GM18505 (cell line): ENCODE data around the gene BMP8B.

Experiments used
- ATAC-seq: cut with Tn5 transposase; IDR thresholded peaks from one replicate; pipeline ENCODE4 v1.9.1; 2021; ENCODE audit not compliant: unreplicated experiment
- POLR2A ChIP-seq: IDR thresholded peaks from 4 replicates; pipeline ENCODE4 v1.6.1; 2011; ENCODE audit warnings: borderline replicate concordance; ENCODE audit not compliant: insufficient read depth, insufficient read length; ENCODE audit errors: extremely low read depth

BMP8B gene

DNA sequence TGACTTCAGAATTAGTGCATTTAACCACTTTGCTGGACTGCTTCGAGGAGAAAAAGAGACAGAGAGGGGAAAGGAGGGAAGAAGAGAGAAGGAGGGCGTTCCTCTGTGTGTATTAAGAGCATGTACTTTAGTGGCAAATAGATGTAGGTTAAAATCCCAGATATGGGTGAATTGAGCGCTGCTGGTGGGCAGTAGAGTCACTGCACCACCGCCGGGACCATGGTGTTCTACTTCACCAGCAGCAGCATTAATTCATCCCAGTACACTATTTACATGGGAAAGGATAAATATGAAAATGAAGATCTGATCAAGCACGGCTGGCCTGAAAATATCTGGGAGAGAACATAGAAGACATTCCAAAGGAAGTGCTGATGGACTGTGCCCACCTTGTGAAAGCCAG, 70.9 kb downstream of the BMP8B start:
- ATAC-seq: no peak
- no peak for TF ChIP-seq POLR2A

DNA sequence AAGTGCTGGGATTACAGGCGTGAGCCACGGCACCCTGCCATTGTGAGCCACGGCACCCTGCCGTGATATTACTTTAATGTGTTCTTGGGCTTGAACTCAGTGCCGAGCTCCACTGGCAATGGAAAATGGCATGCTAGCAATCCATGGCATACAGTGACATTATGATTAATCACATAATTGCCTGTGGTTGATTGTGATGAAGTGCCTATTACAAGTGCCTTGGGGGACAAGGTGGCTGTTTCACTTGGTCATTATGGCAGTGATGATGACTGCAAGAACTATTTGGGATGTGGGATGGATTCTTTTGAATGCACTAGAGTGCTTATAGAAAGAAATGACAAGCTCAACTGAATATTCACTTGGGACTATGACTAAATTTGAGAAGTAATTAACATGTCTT, 75.1 kb downstream of the BMP8B start:
- ATAC-seq: no peak

DNA sequence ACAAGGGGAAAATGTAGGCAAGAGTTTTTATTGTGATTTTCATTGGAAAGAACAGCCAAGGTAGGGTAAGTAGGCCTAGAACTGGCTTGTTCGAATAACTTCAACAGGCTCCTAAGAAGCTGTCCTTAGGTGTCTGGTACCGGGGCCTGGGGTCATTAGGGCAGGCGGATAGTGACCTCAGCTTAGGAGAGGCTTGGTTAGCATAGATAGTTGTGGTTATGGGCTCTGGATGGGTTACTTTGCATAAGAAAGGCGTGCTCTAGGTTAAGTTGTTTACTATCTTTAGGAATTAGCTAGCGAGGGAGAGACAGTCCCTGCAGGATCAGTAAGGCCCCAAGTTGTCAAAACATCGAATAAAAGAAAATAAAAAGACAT, 76.7 kb downstream of the BMP8B start:
- no peak for ATAC-seq

More for the DNA sequence above, 75.1 kb downstream of the BMP8B start:
- no peak for TF ChIP-seq POLR2A

DNA sequence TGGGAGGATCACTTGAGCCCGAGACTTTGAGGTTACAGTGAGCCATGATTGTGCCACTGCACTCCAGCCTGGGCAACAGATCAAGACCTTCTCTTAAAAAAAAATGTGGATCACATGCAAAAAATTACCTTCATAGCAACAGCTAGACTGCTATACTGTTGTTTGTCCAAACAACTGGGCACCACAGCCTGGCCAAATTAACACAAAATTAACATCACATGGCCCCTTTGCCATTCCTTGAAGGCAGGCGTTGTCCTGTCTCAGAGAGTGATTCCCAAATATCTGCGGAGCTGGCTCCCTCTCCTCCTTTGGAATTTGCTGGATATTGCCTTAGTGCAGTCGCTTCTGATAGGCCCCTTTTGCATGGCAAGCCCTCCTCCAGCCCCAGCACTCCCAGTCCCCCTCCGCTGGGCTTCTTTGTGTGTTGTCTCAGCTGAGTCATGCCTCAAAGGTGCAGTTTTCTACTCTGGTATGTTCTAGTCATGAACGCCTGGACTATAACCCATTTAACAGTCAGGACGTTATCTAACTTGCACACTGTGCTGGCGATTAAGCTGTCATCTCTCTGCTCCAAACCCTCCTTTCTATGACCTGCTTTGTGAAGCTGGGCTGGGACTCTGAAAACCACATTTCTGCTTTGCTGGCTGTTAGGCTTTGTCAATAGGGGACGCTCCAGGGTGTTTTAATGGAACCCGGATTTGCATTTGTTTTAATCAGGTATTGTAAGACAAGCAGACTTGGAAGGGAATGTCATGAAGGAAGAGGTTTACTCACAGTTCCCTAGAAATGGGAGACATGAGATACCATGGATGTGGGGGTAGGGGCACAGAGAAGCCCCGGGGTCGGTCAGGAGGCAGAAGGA, 77.3 kb downstream of the BMP8B start:
- ATAC-seq: no peak
- TF ChIP-seq POLR2A: no peak

More for the DNA sequence above, 76.7 kb downstream of the BMP8B start:
- TF ChIP-seq POLR2A: no peak

- ATAC-seq: no peak
- no peak for TF ChIP-seq POLR2A
Observed at GRCh38 chr1:39707506-39707905, 81.2 kb downstream of the BMP8B start.
